KMS-11 (cell line): ENCODE results near the gene PABPC3.

Source experiments
- H2AFZ ChIP-seq: fragments of 200-600 bp; sonication (generic); 2 replicates; pipeline ENCODE4 v1.6.1; 2016; ENCODE audit warnings: antibody characterized with exemption, mixed run types, low read depth
- H3K27ac ChIP-seq: fragments of 200-600 bp; sonication (generic); 2 replicates; pipeline ENCODE4 v1.6.1; 2016; ENCODE audit warnings: mild to moderate bottlenecking, mixed run types
- H3K27me3 ChIP-seq: fragments of 200-600 bp; sonication (generic); 2 replicates; pipeline ENCODE4 v1.6.1; 2017; ENCODE audit warnings: mild to moderate bottlenecking, low read depth, mixed run types, moderate library complexity; ENCODE audit not compliant: insufficient read depth
- H3K36me3 ChIP-seq: fragments of 200-600 bp; sonication (generic); 2 replicates; pipeline ENCODE4 v1.6.1; 2017; ENCODE audit warnings: mild to moderate bottlenecking, mixed run types; ENCODE audit not compliant: insufficient read depth
- H3K4me1 ChIP-seq: fragments of 200-600 bp; sonication (generic); 2 replicates; pipeline ENCODE4 v1.6.1; 2016; ENCODE audit warnings: mild to moderate bottlenecking, low read depth, mixed run types; ENCODE audit not compliant: poor library complexity, severe bottlenecking
- H3K4me2 ChIP-seq: fragments of 200-600 bp; sonication (generic); 2 replicates; pipeline ENCODE4 v1.7.0; 2016; ENCODE audit warnings: mild to moderate bottlenecking, mixed run types
- H3K4me3 ChIP-seq: fragments of 200-600 bp; sonication (generic); IDR thresholded peaks from 2 replicates; pipeline ENCODE4 v1.6.1; 2017; ENCODE audit warnings: low read depth, low read length, mixed read lengths; ENCODE audit not compliant: insufficient read depth
- H3K79me2 ChIP-seq: fragments of 200-600 bp; sonication (generic); 2 replicates; pipeline ENCODE4 v1.6.1; 2016; ENCODE audit warnings: low read depth, mixed run types; ENCODE audit not compliant: insufficient read depth
- H3K9ac ChIP-seq: fragments of 200-600 bp; sonication (generic); 2 replicates; pipeline ENCODE4 v1.6.1; 2016; ENCODE audit warnings: mild to moderate bottlenecking, mixed run types
- H4K20me1 ChIP-seq: fragments of 200-600 bp; sonication (generic); 2 replicates; pipeline ENCODE4 v1.6.1; 2016; ENCODE audit warnings: mild to moderate bottlenecking, mixed run types; ENCODE audit not compliant: insufficient read depth
- CTCF ChIP-seq: fragments of 200-600 bp; sonication (generic); conservative IDR thresholded peaks from 2 replicates; pipeline ENCODE4 v1.6.1; 2017; ENCODE audit warnings: low read depth, mild to moderate bottlenecking, antibody characterized with exemption, low read length, moderate library complexity, mixed read lengths

PABPC3 gene

GRCh38 chr13:25148402-25148771, 52.5 kb downstream of the PABPC3 start:
- Histone ChIP-seq H3K27ac (no peak overlapping the region), H3K27me3 (no peaks in the 10 kb centered on the region), H2AFZ (no peak overlapping the region), H3K79me2 (no peaks in the 10 kb centered on the region), H3K4me2 (no peak overlapping the region), H3K4me3 (no peak overlapping the region), H3K4me1 (no peaks in the 10 kb centered on the region), H3K36me3 (no peaks in the 10 kb centered on the region), H3K9ac (no peak overlapping the region), H4K20me1 (no peaks in the 10 kb centered on the region)
- TF ChIP-seq CTCF = no peak
